ENCODE measurements around the gene CTTN.
"Not testable (repeated sequence)": the region's sequence is repeated elsewhere in the genome, so short reads cannot be mapped to it uniquely, and the experiment has no call there.

CTTN gene

GRCh38 chr11:70407121-70407520, 8.8 kb downstream of the CTTN start:
- no peak overlapping the region for H3K27ac ChIP-seq
- no peak overlapping the region for H3K4me2 ChIP-seq
- peaks cover 6% of the 10 kb centered on the region; the same call in 1 of the 2 replicates for H3K4me1 ChIP-seq
- no peak overlapping the region for H3K4me3 ChIP-seq
- TF ChIP-seq Cebpa-rat (IDR thresholded peaks at IDR 0.05) = no peak
- no peaks in the 10 kb centered on the region; the same call in 1 of the 2 replicates for H4K20me1 ChIP-seq
- H3K9ac ChIP-seq = no peak overlapping the region
- H3K9me3 ChIP-seq = no peaks in the 10 kb centered on the region
- no peaks in the 10 kb centered on the region for H3K36me3 ChIP-seq
- peaks cover 26% of the 10 kb centered on the region for H3K27me3 ChIP-seq

GRCh38 chr11:70407814-70408213, 9.5 kb downstream of the CTTN start:
- Histone ChIP-seq H4K20me1 (no peaks in the 10 kb centered on the region; the same call in 1 of the 2 replicates), H3K36me3 (no peaks in the 10 kb centered on the region)

DNA sequence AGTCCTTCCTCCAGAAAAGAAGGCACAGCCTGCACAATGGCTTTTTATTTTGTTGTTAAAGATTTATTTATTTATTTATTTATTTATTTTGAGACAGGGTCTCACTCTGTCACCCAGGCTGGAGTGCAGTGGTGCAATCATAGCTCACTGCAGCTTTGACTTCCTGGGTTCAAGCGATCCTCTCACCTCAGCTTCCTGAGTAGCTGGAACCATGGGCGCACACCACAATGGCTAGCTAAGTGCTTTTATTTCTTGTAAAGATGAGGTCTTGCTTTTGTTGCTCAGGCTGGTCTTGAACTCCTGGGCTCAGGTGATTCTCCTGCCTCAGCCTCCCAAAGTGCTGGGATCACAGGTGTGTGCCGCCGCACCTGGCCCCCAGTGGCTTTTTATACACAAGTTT, 10.0 kb downstream of the CTTN start:
- H3K9ac ChIP-seq, H3K9me3 ChIP-seq, H3K4me1 ChIP-seq, H3K4me3 ChIP-seq, H3K27ac ChIP-seq, H3K36me3 ChIP-seq, H4K20me1 ChIP-seq: not testable (repeated sequence)
- Histone ChIP-seq H3K27me3 (peaks cover 19% of the 10 kb centered on the region), H3K4me2 (0 out of 2 replicates have a peak overlapping the region, but pooled peaks have one; percentile 19)

More at GRCh38 chr11:70407814-70408213, 9.5 kb downstream of the CTTN start:
- H3K4me3 ChIP-seq = no peak overlapping the region
- peaks cover 19% of the 10 kb centered on the region for H3K27me3 ChIP-seq
- no peak overlapping the region for H3K4me2 ChIP-seq
- H3K27ac ChIP-seq = no peak overlapping the region
- H3K4me1 ChIP-seq = peaks cover 6% of the 10 kb centered on the region; the same call in 1 of the 2 replicates
- no peak overlapping the region for H3K9ac ChIP-seq
- no peak for TF ChIP-seq Cebpa-rat (IDR thresholded peaks at IDR 0.05)
- H3K9me3 ChIP-seq = no peaks in the 10 kb centered on the region

- peaks cover 6% of the 10 kb centered on the region; the same call in 1 of the 2 replicates for H3K4me1 ChIP-seq
- H4K20me1 ChIP-seq = no peaks in the 10 kb centered on the region; the same call in 1 of the 2 replicates
- H3K4me3 ChIP-seq = no peak overlapping the region
- TF ChIP-seq Cebpa-rat (IDR thresholded peaks at IDR 0.05) = no peak
- H3K9ac ChIP-seq = no peak overlapping the region
- H3K36me3 ChIP-seq = no peaks in the 10 kb centered on the region
- no peak overlapping the region for H3K27ac ChIP-seq
- H3K9me3 ChIP-seq = no peaks in the 10 kb centered on the region
- H3K4me2 ChIP-seq = no peak overlapping the region
- peaks cover 12% of the 10 kb centered on the region; the same call in 1 of the 2 replicates for H3K27me3 ChIP-seq
These were observed 11.1 kb downstream of the CTTN start for GRCh38 chr11:70409437-70409836.

DNA sequence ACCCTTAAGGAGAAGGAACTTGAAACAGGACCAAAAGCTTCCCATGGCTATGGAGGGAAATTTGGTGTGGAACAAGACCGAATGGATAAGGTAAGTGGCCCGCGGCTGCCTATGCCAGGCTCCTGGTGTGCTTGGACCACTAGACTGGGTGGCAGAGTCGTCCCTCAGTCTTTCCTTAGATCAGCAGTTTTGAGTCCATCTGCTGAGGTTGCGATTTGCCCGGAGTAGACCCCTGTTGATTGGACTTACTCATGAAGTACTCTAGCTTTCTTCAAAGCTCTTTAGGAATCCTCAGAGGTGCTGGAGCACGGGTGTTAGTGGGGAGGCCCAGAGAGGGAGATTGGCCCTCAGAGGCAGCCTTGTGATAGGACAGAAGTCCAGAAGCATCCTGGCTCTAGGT, 11.5 kb downstream of the CTTN start:
- Histone ChIP-seq H3K4me1 (peaks cover 6% of the 10 kb centered on the region; the same call in 1 of the 2 replicates), H3K9ac (no peak overlapping the region), H3K27me3 (peaks cover 12% of the 10 kb centered on the region; the same call in 1 of the 2 replicates), H3K27ac (no peak overlapping the region), H3K4me3 (no peak overlapping the region), H4K20me1 (no peaks in the 10 kb centered on the region; the same call in 1 of the 2 replicates), H3K36me3 (no peaks in the 10 kb centered on the region), H3K9me3 (no peaks in the 10 kb centered on the region), H3K4me2 (no peak overlapping the region)
- TF ChIP-seq Cebpa-rat (IDR thresholded peaks at IDR 0.05) = no peak

DNA sequence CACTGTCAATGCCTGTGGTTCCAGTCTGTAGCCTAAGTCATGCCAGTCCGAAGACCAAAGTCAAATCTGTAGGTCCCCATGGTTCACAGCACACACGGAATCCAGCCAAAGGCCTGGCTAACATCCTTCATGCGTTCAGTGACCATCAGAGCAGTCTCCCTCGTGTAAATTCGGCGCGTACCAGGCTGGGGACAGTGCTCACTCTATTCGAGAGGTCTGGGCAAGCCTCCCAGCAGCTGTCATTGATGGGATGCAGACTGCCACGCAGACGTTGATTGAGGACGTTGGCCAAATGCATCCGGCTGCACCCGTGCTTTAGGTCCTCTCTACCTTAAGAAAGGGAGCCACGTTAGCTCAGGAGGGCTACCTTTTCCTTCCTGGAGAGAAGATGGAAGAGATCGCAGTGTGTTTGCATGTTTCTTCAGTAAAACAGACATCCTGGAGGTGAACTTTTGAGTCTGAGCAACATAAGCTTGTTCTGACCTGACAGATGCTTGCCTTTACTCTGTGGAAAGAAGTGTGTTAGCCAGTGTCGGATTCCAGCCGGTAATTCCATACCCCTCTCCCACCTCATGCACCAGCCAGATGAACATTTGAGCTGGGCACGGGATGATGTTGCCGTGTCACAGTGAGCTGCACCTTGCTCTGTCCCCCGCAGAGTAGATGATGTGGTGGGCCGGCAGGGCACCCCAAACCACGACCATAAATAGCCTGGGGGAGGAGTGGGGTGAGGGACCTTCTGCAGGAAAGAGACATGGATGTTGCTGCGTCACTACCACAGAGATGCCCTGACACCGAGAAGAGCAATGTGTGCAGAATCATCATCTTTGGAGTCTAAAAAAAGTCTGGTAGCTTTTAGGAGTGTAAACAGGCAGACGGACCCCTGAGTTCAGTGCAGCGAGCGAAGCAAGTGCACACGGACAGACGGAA, 12.2 kb downstream of the CTTN start:
- no peaks in the 10 kb centered on the region for H3K9me3 ChIP-seq
- no peak overlapping the region for H3K27ac ChIP-seq
- H3K4me2 ChIP-seq = no peak overlapping the region
- H3K4me1 ChIP-seq = peaks cover 7% of the 10 kb centered on the region; the same call in 1 of the 2 replicates
- H3K9ac ChIP-seq = no peak overlapping the region
- TF ChIP-seq Cebpa-rat (IDR thresholded peaks at IDR 0.05) = no peak
- H4K20me1 ChIP-seq = no peaks in the 10 kb centered on the region; the same call in 1 of the 2 replicates
- H3K27me3 ChIP-seq = peaks cover 6% of the 10 kb centered on the region; the same call in 1 of the 2 replicates
- H3K36me3 ChIP-seq = no peaks in the 10 kb centered on the region
- no peak overlapping the region for H3K4me3 ChIP-seq

- no peaks in the 10 kb centered on the region for H3K36me3 ChIP-seq
- H3K9me3 ChIP-seq = no peaks in the 10 kb centered on the region
- no peaks in the 10 kb centered on the region for H3K27me3 ChIP-seq
- H3K27ac ChIP-seq = no peak overlapping the region
- H3K9ac ChIP-seq = no peak overlapping the region
- TF ChIP-seq Cebpa-rat (IDR thresholded peaks at IDR 0.05) = no peak
- H3K4me3 ChIP-seq = no peak overlapping the region
- H3K4me1 ChIP-seq = peaks cover 14% of the 10 kb centered on the region
- H4K20me1 ChIP-seq = no peaks in the 10 kb centered on the region; the same call in 1 of the 2 replicates
- no peak overlapping the region for H3K4me2 ChIP-seq
These were observed 13.6 kb downstream of the CTTN start for GRCh38 chr11:70411713-70412452.

- H3K27ac ChIP-seq = no peak overlapping the region
- no peaks in the 10 kb centered on the region for H3K36me3 ChIP-seq
- peaks cover 14% of the 10 kb centered on the region for H3K4me1 ChIP-seq
- no peak overlapping the region for H3K4me2 ChIP-seq
- no peaks in the 10 kb centered on the region for H3K27me3 ChIP-seq
- H3K9me3 ChIP-seq = no peaks in the 10 kb centered on the region
- TF ChIP-seq Cebpa-rat (IDR thresholded peaks at IDR 0.05) = no peak
- H4K20me1 ChIP-seq = no peaks in the 10 kb centered on the region; the same call in 1 of the 2 replicates
- no peak overlapping the region for H3K4me3 ChIP-seq
- no peak overlapping the region for H3K9ac ChIP-seq
These were observed 14.8 kb downstream of the CTTN start for GRCh38 chr11:70413151-70413550.

DNA sequence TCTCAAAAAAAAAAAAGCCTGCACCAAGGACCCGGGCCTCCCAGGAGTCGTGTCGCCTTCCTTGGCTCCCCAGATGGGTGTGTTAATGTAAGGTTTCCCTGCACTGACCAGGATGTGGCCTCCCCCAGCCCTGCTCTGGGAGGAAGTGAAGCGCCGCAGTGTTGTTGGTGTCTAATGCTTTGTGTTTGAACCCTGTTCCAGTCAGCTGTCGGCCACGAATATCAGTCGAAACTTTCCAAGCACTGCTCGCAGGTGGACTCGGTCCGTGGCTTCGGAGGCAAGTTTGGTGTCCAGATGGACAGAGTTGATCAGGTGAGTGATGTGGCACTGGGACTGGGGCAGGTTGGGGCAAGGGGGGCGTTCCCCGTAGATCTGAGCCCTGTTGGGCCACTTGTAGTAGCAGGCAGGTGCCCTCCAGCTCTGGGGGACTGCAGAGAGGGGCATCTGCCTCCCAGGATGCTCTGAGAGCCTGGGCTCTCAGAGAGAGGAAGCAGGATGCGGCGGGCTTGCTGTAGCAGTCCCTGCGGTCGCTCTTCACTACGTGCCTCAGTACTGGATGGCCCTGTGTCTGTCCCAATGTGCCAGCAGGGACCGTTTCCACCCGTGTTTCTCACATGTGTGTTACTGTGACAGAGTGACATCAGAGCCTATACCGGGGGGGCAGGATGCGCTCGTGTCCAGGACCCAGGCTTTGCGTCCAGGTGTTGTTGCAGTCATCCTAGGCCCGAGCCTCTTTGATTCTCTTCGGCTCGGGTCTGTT, 16.2 kb downstream of the CTTN start:
- no peaks in the 10 kb centered on the region; the same call in 1 of the 2 replicates for H4K20me1 ChIP-seq
- no peak overlapping the region for H3K9ac ChIP-seq
- no peak for TF ChIP-seq Cebpa-rat (IDR thresholded peaks at IDR 0.05)
- H3K36me3 ChIP-seq = no peaks in the 10 kb centered on the region
- no peaks in the 10 kb centered on the region for H3K27me3 ChIP-seq
- no peaks in the 10 kb centered on the region for H3K9me3 ChIP-seq
- no peak overlapping the region for H3K4me3 ChIP-seq
- peaks cover 8% of the 10 kb centered on the region; the same call in 1 of the 2 replicates for H3K4me1 ChIP-seq
- H3K4me2 ChIP-seq = no peak overlapping the region
- no peak overlapping the region for H3K27ac ChIP-seq
